Endothelial cell of umbilical vein (primary cell): ENCODE data around the gene EPS15. TPM values are rescaled to one million over a fixed set of nuclear protein-coding genes. Genes with fewer than 3 reads are reported as not detected.

ENCODE experiments used
- BruUV-seq: library from RNA; stranded (reverse); fragments of 400-500 nt; replicated peaks from 2 replicates; lab custom pipeline; 2021; lab: Mats Ljungman, UMichigan
- CTCF ChIA-PET: fragments of 300-600, 350-600 bp; sonication (Branson Sonifier 250); formaldehyde crosslinking; loops from one replicate; lab custom pipeline; 2021; ENCODE audit warnings: antibody characterized with exemption, inconsistent platforms; lab: Charles Lee
- POLR2A ChIA-PET: fragments of 300-600, 350-600 bp; sonication (Branson Sonifier 250); formaldehyde crosslinking; loops from one replicate; lab custom pipeline; 2021; ENCODE audit warnings: antibody characterized with exemption, inconsistent platforms; lab: Charles Lee
- DNase-seq: peaks from one replicate; pipeline ENCODE4 v3.0.0-alpha.2; 2011; ENCODE audit warnings: low read depth, low spot score
- FAIRE-seq: peaks from 2 replicates; lab custom pipeline; 2011; peaks lifted over from hg19 to GRCh38; lab: Jason Lieb, UNC
- H2AFZ ChIP-seq: 2 replicates; pipeline ENCODE4 v1.6.0; 2012; ENCODE audit warnings: low read depth, low read length, control low read depth, inconsistent platforms
- H3K27ac ChIP-seq: 2 replicates; pipeline ENCODE4 v1.5.1; 2011; ENCODE audit warnings: low read depth, mild to moderate bottlenecking, control low read depth, low read length, moderate library complexity; ENCODE audit not compliant: insufficient read depth
- H3K27me3 ChIP-seq, 2 experiments: 2 replicates each; pipeline versions ENCODE4 v1.6.0 to v1.6.1; 2011; ENCODE audit warnings: low read length in 2 of 2, mixed read lengths in 1 of 2; ENCODE audit not compliant: control insufficient read depth in 2 of 2, insufficient read depth in 2 of 2
- H3K36me3 ChIP-seq, 2 experiments: 2 replicates in 1 of 2; 3 replicates in 1 of 2; pipeline ENCODE4 v1.5.1; 2011; ENCODE audit warnings: low read length in 2 of 2, mild to moderate bottlenecking in 1 of 2, moderate library complexity in 1 of 2; ENCODE audit not compliant: control insufficient read depth in 2 of 2, insufficient read depth in 2 of 2; ENCODE audit errors: extremely low read depth in 1 of 2
- H3K4me1 ChIP-seq: 3 replicates; pipeline ENCODE4 v1.5.1; 2011; ENCODE audit warnings: mild to moderate bottlenecking, low read length; ENCODE audit not compliant: control insufficient read depth, insufficient read depth; ENCODE audit errors: extremely low read depth
- H3K4me2 ChIP-seq: 2 replicates; pipeline ENCODE4 v1.6.1; 2011; ENCODE audit warnings: low read length, control low read depth, mixed read lengths; ENCODE audit not compliant: insufficient read depth
- H3K4me3 ChIP-seq, 3 experiments: fragments of 200-600 bp in 1 of 3; sonication (generic), shearing (Covaris generic) in 1 of 3; replicated peaks in 1 of 3; 2 replicates each; pipeline ENCODE4 v1.5.1; 2011 to 2016; ENCODE audit warnings: control low read depth in 3 of 3, low read length in 3 of 3, mild to moderate bottlenecking in 2 of 3, inconsistent platforms in 1 of 3, low read depth in 1 of 3, moderate library complexity in 1 of 3; ENCODE audit not compliant: insufficient read depth in 1 of 3
- H3K79me2 ChIP-seq: 2 replicates; pipeline ENCODE4 v1.6.0; 2012; ENCODE audit warnings: low read length, inconsistent platforms; ENCODE audit not compliant: control insufficient read depth, insufficient read depth
- H3K9ac ChIP-seq: replicated peaks from 2 replicates; pipeline ENCODE3; 2011; ENCODE audit warnings: low read length, control low read depth; ENCODE audit not compliant: insufficient read depth; ENCODE audit errors: extremely low read depth
- H3K9me1 ChIP-seq: replicated peaks from 3 replicates; pipeline ENCODE4 v1.6.0; 2011; ENCODE audit warnings: mild to moderate bottlenecking, low read length; ENCODE audit not compliant: control insufficient read depth, insufficient read depth; ENCODE audit errors: extremely low read depth
- H3K9me3 ChIP-seq: replicated peaks from 2 replicates; pipeline ENCODE4 v1.5.1; 2012; ENCODE audit warnings: low read length, inconsistent platforms; ENCODE audit not compliant: control insufficient read depth, insufficient read depth
- H4K20me1 ChIP-seq: replicated peaks from 2 replicates; pipeline ENCODE3; 2011; ENCODE audit warnings: mild to moderate bottlenecking, low read length; ENCODE audit not compliant: control insufficient read depth, insufficient read depth; ENCODE audit errors: extremely low read depth
- CTCF ChIP-seq, 2 donors: IDR thresholded peaks; 1 replicate in 1 of 2; 2 replicates in 1 of 2; pipeline ENCODE4 v1.5.1; 2011; ENCODE audit warnings: low read length in 2 of 2, mild to moderate bottlenecking in 2 of 2, moderate library complexity in 2 of 2, control low read depth in 1 of 2, inconsistent platforms in 1 of 2, low read depth in 1 of 2; ENCODE audit not compliant: insufficient read depth in 1 of 2; ENCODE audit errors: extremely low read depth in 1 of 2
- EZH2 ChIP-seq: IDR thresholded peaks from 2 replicates; pipeline ENCODE4 v1.6.1; 2012; ENCODE audit warnings: borderline replicate concordance, low read depth, mild to moderate bottlenecking, moderate library complexity, low read length, inconsistent platforms; ENCODE audit not compliant: severe bottlenecking
- JUN ChIP-seq: IDR thresholded peaks from 2 replicates; pipeline ENCODE4 v1.6.1; 2011; ENCODE audit warnings: borderline replicate concordance, low read depth; ENCODE audit not compliant: insufficient read length, insufficient read depth
- MAX ChIP-seq: IDR thresholded peaks from 2 replicates; pipeline ENCODE4 v1.6.1; 2011; ENCODE audit not compliant: insufficient read depth, insufficient read length
- POLR2A ChIP-seq: IDR thresholded peaks from 2 replicates; pipeline ENCODE4 v1.6.1; 2012; ENCODE audit warnings: low read depth, mild to moderate bottlenecking, control low read depth, low read length
- dilution Hi-C: fragments of 300-500 bp; cut with MboI; formaldehyde crosslinking; loops from one replicate; pipeline ENCODE4 v1.15.0; 2019; ENCODE audit warnings: low sequenced_read_pairs; ENCODE audit not compliant: extremely low pct_ligation_motif_present
- intact Hi-C: fragments of 100-400 bp; cut with micrococcal nuclease; formaldehyde crosslinking; loops from one replicate; pipeline ENCODE4 v1.10.0; 2022
- polyA plus RNA-seq, 4 experiments: library from polyadenylated mRNA; depleted of rRNA in 3 of 4; stranded (reverse) in 3 of 4; unstranded in 1 of 4; fragments of >200 nt; gene quantifications; 2 replicates each; pipeline versions ENCODE4 v1.2.1 to v1.2.3, GENCODE V29; 2011 to 2012; ENCODE audit warnings: missing spikeins in 1 of 4
- total RNA-seq: library from RNA; stranded (reverse); gene quantifications from 2 replicates; pipeline ENCODE4 v1.2.3, GENCODE V29; 2021

Gene EPS15
- total and polyA plus RNA-seq, 2 donors (not counting 3 experiments of a cell fraction or from before 2014, with no cell fraction given), result 15.4 to 44.8 TPM

- no peaks in the 10 kb centered on the region for H4K20me1 ChIP-seq
- dilution Hi-C loops, result no loop called here
- H3K9me1 ChIP-seq, result no peaks in the 10 kb centered on the region
- no peak for TF ChIP-seq CTCF (IDR thresholded peaks at IDR 0.05; ENCODE audit: extremely low read depth in 1 of 2, insufficient read depth in 1 of 2, low read depth in 1 of 2, low read length in 2 of 2)
- TF ChIP-seq POLR2A, result no peak
- TF ChIP-seq MAX, result no peak
- no peak for TF ChIP-seq JUN
- no peak for TF ChIP-seq EZH2
- no peaks in the 10 kb centered on the region for H3K27me3 ChIP-seq
- no peaks in the 10 kb centered on the region for H3K79me2 ChIP-seq
- FAIRE-seq, result no peak
- H3K9ac ChIP-seq, result no peak overlapping the region
- no peak overlapping the region for H3K4me3 ChIP-seq
- H3K27ac ChIP-seq, result no peak overlapping the region
- no peak overlapping the region for H3K4me2 ChIP-seq
- intact Hi-C loops, result no loop called here
- no peak for DNase-seq
- H3K36me3 ChIP-seq, result no peaks in the 10 kb centered on the region
- POLR2A ChIA-PET, result no interaction called here
- peaks cover 8% of the 10 kb centered on the region for H3K4me1 ChIP-seq
- no TSS peak for BruUV-seq
- H3K9me3 ChIP-seq, result no peaks in the 10 kb centered on the region
- no peak overlapping the region for H2AFZ ChIP-seq
- CTCF ChIA-PET, result interaction anchor here (1.9 kb wide), 1 partner anchor 10 kb away, joined by 4 read pairs; no protein-coding TSS in a partner anchor
Measured at GRCh38 chr1:51321924-51322280, 197.2 kb downstream of the EPS15 start.
